GM10266 (cell line): Measurements from ENCODE around the gene XKR3.
"Not testable (repeated sequence)": the region's sequence is repeated elsewhere in the genome, so short reads cannot be mapped to it uniquely, and the experiment has no call there.

ENCODE experiments used
- DNase-seq: peaks from one replicate; pipeline ENCODE4 v3.0.0; 2012; ENCODE audit errors: extremely low spot score
- TF ChIP-seq, protein P1 (sequence below): IDR thresholded peaks from 2 replicates; pipeline ENCODE4 v1.5.1; 2012; ENCODE audit warnings: mild to moderate bottlenecking, low read depth; ENCODE audit not compliant: control insufficient read depth, insufficient read depth; ENCODE audit errors: missing control alignments

XKR3 gene

DNA sequence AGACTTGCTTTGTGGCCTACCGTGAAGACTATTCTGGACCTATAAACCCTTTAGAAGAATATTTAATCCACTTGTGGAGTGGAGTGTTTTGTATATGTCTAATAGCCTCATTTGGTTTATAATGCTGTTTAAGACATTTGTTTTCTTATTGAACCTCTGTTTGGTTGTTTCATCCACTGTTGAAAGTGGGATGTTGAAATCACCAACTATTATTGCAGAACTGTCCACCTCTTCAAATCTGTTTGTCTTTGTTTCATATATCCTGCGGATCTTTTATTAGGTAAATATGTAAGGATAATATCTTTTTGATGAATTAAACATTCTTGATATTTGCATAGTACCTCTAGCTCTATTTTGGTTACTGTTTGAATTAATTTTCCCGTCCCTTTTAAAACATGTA is 49.1 kb downstream of the XKR3 start:
- TF ChIP-seq, protein P1, sequence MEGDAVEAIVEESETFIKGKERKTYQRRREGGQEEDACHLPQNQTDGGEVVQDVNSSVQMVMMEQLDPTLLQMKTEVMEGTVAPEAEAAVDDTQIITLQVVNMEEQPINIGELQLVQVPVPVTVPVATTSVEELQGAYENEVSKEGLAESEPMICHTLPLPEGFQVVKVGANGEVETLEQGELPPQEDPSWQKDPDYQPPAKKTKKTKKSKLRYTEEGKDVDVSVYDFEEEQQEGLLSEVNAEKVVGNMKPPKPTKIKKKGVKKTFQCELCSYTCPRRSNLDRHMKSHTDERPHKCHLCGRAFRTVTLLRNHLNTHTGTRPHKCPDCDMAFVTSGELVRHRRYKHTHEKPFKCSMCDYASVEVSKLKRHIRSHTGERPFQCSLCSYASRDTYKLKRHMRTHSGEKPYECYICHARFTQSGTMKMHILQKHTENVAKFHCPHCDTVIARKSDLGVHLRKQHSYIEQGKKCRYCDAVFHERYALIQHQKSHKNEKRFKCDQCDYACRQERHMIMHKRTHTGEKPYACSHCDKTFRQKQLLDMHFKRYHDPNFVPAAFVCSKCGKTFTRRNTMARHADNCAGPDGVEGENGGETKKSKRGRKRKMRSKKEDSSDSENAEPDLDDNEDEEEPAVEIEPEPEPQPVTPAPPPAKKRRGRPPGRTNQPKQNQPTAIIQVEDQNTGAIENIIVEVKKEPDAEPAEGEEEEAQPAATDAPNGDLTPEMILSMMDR = no peak
- no peak for DNase-seq

DNA sequence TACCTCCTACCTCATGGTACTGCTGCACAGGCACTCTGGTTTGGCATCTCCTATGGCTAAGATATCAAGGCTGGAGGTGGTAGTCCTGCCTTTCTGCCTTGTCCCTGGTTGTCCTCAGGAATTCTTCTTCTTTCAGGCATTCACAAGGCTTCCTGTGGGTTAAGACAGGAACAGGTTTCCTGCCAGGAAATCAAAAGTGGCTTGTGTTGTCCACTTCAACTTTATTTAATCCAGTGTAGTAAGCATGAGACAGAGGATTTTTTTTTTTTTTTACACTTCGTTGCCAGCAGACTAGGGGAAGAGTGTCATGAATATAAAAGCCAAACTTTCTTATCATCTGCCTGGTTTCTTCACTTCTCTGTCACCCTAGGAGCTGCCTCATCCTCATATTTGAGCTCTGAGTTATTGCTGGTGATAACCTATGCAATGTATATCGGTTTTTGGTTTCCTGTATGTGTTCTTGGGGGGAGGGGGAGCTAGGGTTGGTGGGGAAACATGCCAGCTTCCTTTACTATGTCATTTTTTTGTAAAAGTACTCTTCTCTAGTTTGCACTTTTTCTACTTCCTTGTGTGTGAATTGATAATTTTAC is 50.2 kb downstream of the XKR3 start:
- no peak for DNase-seq
- TF ChIP-seq, protein P1 = no peak

- DNase-seq = not testable (repeated sequence)
These were observed 53.6 kb downstream of the XKR3 start for GRCh38 chr22:16771569-16771968.

DNA sequence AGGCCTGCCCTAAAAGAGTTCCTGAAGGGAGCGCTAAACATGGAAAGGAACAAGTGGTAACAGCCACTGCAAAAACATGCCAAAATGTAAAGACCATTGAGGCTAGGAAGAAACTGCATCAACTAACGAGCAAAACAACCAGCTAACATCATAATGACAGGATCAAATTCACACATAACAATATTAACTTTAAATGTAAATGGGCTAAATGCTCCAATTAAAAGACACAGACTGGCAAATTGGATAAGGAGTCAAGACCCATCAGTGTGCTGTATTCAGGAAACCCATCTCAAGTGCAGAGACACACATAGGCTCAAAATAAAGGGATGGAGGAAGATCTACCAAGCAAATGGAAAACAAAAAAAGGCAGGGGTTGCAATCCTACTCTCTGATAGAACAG is 57.3 kb downstream of the XKR3 start:
- DNase-seq = not testable (repeated sequence)

GRCh38 chr22:16762224-16762623 is 63.0 kb downstream of the XKR3 start:
- not testable (repeated sequence) for DNase-seq

DNA sequence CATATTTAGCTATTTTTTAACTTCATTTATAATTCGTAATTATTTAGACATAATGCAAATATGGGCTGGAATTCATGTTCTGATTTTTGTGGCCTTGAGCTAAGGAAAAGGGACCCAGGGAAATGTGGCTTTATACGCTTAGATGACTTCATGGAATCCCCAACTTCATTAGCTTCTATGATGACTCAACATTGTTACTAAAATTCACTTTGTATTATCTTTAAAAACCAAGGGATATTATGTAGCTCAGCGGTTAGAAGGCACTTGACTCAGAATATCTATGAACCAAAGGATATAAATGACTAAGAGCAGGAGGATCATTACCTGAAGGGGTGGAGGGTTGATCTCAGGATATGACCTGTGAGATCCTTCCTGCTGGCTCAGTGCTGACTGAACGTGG is 64.8 kb downstream of the XKR3 start:
- DNase-seq = not testable (repeated sequence)

DNA sequence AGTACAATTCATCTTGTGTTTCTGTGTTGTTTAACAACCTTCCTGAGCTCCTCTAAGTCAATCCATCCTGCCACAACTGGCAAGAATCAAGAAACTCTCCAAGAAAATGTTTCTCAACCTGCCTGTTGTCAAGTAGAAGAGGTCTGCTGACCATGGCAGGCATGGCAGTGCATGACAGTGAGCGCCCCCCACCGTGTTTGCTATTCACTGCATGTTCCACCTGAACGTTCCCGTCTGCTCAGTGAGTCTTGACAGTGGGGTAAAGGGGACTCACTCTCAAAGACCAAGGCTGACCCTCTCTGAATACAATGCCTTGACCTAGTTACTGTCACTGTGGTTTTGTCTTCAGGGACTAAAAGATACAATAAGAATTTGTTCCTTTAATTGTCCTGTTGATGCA is 75.9 kb downstream of the XKR3 start:
- DNase-seq = not testable (repeated sequence)

- not testable (repeated sequence) for DNase-seq
These were observed 76.9 kb downstream of the XKR3 start for GRCh38 chr22:16748160-16748929.

DNA sequence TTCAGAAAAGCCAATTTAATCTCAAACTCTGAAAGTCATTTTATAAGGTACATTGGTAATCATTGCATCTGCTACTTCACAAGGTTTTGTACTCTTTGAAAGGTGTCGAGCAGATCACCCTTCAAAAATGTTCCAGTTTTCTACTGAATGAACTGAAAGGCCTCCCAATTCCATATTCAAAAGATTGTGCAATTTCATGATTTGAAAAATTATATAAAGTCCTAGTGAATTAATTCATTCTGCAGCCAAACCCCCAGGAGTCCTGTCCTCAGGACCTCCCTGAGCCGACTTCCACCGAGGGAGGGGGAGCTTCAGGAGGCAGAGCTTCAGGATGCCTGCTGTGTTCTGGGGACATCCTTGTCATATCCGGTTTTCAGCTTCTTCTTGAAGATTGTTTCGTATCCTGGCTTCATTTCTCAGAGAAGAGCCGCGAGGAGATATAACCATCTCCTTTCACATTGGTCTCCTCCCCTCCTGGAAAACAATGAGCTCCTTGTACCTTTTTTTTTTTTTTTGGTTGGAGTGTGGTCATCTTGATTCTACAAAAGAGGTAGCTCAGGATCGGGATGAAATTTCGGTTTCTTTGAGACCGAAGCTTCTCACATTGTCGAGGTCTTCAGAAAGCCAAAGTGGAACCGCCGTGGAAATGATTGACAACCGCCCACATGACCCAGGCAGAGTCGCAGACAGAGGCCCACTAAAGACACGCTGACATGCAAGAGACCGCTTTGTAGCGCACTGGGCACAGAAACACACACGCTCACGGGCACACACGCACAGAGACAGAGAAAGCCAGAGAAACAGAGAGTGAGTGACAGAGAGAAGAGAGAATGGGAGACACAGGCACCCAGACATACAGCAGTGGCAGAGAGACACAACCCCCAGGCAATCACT is 77.7 kb downstream of the XKR3 start:
- DNase-seq = not testable (repeated sequence)

- DNase-seq = not testable (repeated sequence)
These were observed 90.9 kb downstream of the XKR3 start for GRCh38 chr22:16734271-16734670.
